Dendritic cell treated with granulocyte-macrophage colony-stimulating factor and Interleukin-4, amounts not matched to agents 40 ng/mL and 50 ng/mL, for 4 days (primary cell): ENCODE data around the gene AK8.
"Not testable (repeated sequence)": the region's sequence is repeated elsewhere in the genome, so short reads cannot be mapped to it uniquely, and the experiment has no call there.

Experiments
- H3K27ac Mint-ChIP-seq: one replicate; pipeline ENCODE4 v1.8.0; 2022; ENCODE audit warnings: mild to moderate bottlenecking, mixed read lengths
- H3K27me3 Mint-ChIP-seq: one replicate; pipeline ENCODE4 v1.8.0; 2022; ENCODE audit warnings: mild to moderate bottlenecking, mixed read lengths
- H3K36me3 Mint-ChIP-seq: one replicate; pipeline ENCODE4 v1.8.0; 2022; ENCODE audit warnings: low read depth, mixed read lengths
- H3K4me1 Mint-ChIP-seq: one replicate; pipeline ENCODE4 v1.8.0; 2022; ENCODE audit warnings: low read depth, mixed read lengths
- H3K4me3 Mint-ChIP-seq: one replicate; pipeline ENCODE4 v1.8.0; 2022; ENCODE audit warnings: mild to moderate bottlenecking, moderate library complexity, mixed read lengths
- H3K9me3 Mint-ChIP-seq: one replicate; pipeline ENCODE4 v1.8.0; 2022; ENCODE audit warnings: mixed read lengths
- intact Hi-C: fragments of 100-400 bp; cut with micrococcal nuclease; formaldehyde crosslinking; loops from one replicate; pipeline ENCODE4 v1.15.0; 2022

AK8 gene

DNA sequence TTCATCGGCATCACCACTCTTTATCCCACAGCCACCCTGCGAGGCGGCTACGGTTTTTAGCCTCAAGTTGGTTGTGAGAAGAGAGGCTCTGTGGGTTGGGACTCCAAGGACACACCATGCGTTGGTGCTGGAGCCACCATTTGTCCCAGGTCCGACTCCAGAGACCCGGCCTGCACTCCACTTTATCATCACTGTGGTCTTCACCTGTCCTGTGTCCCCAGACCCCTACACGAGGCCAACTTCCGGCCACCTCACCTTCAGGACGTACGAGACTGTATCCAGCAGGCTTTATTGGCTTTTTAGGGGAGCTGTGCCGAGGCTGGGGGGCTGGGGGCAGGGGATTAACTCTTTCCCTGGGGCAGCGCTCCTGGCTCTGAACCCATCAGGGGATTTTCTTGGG, 152.8 kb downstream of the AK8 start:
- peaks cover 10% of the 10 kb centered on the region for H3K27me3 Mint-ChIP-seq
- no peaks in the 10 kb centered on the region for H3K9me3 Mint-ChIP-seq
- no peak overlapping the region for H3K27ac Mint-ChIP-seq
- no peaks in the 10 kb centered on the region for H3K4me1 Mint-ChIP-seq
- no peak overlapping the region for H3K4me3 Mint-ChIP-seq
- intact Hi-C loops, result no loop called here
- no peaks in the 10 kb centered on the region for H3K36me3 Mint-ChIP-seq

DNA sequence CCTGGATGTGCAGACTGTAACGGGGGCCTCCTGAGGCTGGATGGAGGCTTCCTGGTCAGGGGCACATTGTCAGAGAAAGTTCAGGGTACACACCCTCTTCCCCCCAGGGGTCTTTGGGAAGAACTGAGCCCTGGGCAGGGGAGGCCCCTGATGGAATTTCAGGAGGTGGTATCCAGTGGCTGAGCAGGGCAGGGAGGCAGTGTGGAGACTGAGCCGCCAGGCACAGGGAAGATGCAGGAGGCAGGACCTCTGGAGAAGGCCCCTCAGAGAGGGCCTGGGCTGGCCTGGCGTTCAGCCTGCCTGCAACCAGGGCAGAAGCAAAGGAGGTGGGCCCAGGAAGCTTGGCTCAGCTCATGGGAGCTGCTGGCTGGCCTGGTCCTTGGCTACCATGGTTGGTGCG, 154.3 kb downstream of the AK8 start:
- no peak overlapping the region for H3K4me3 Mint-ChIP-seq
- intact Hi-C loops, result no loop called here
- no peak overlapping the region for H3K27ac Mint-ChIP-seq
- no peaks in the 10 kb centered on the region for H3K9me3 Mint-ChIP-seq
- no peaks in the 10 kb centered on the region for H3K36me3 Mint-ChIP-seq
- no peaks in the 10 kb centered on the region for H3K4me1 Mint-ChIP-seq
- peaks cover 20% of the 10 kb centered on the region for H3K27me3 Mint-ChIP-seq

DNA sequence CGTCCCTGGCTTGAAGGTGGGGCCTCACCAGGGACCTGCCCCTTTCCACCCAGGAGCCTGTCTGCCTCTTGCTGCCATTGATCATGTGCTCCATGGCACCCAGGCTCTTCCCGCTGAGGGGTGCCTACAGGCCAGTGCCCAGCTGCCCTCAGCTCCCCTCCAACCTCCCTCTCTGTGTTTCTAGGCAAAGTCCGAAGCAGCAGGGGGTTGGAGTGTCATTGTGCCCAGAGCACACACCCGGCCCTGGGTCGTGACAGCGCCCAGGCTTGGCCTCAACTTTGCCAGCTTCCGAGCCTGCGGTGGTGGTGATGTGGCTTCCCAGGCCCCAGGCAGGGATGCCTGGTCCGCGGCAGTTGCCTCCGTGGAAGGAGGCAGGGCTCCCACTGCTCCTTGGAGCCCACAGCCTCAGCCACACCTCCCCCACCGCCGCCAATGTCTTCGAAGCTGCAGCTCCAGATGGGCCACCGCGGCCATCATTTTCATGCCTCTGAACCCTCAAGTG, 155.5 kb downstream of the AK8 start:
- H3K36me3 Mint-ChIP-seq, result no peaks in the 10 kb centered on the region
- H3K27me3 Mint-ChIP-seq, result peaks cover 29% of the 10 kb centered on the region

DNA sequence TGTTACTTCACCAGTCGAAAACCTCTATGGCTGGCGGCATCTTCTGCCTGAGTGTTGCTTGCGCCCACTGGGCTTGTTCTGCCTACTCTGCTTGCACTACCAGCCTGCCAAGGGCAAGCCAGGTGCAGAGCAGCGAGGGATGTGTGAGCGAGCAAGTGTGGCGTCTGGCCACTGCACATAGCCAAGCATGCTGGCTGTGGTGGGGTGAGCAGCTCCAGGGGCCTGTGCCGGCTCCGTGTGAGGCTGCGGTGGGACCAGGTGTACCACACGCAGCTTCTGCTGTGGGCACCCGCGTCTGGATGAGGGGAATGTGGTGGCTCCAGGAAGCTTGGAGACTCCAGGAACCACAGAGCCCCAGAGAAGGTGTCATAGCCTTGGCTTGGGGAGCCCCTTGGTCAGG, 156.4 kb downstream of the AK8 start:
- H3K27ac Mint-ChIP-seq, result no peak overlapping the region
- peaks cover 38% of the 10 kb centered on the region for H3K27me3 Mint-ChIP-seq
- no peak overlapping the region for H3K4me3 Mint-ChIP-seq
- intact Hi-C loops, result no loop called here
- no peaks in the 10 kb centered on the region for H3K36me3 Mint-ChIP-seq
- no peaks in the 10 kb centered on the region for H3K9me3 Mint-ChIP-seq
- H3K4me1 Mint-ChIP-seq, result no peaks in the 10 kb centered on the region

More for the DNA sequence above, 155.5 kb downstream of the AK8 start:
- Mint-ChIP-seq H3K4me3 (no peak overlapping the region), H3K27ac (no peak overlapping the region), H3K4me1 (no peaks in the 10 kb centered on the region), H3K9me3 (no peaks in the 10 kb centered on the region)
- intact Hi-C loops, result no loop called here

DNA sequence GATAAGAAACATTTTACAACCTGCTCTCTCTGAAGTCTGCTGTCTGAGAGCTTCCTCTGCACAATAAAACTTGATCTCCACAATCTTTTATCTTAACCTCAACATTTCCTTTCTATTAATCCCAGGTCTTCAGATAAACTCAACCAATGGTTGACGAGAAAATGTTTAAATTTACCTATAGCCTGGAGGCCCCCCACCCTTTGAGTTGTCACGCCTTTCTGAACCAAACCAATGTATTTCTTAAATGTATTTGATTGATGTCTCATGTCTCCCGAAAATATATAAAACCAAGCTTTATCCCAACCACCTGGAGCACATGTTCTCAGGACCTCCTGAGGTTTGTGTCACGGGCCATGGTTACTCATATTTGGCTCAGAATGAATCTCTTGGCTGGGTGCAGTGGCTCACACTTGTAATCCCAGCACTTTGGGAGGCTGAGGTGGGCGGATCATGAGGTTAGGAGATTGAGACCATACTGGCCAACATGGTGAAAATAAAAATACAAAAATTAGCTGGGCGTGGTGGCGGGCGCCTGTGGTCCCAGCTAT, 159.6 kb downstream of the AK8 start:
- intact Hi-C loops, H3K36me3 Mint-ChIP-seq, H3K27ac Mint-ChIP-seq, H3K4me3 Mint-ChIP-seq, H3K4me1 Mint-ChIP-seq, H3K9me3 Mint-ChIP-seq: not testable (repeated sequence)
- H3K27me3 Mint-ChIP-seq, result peaks cover 32% of the 10 kb centered on the region

DNA sequence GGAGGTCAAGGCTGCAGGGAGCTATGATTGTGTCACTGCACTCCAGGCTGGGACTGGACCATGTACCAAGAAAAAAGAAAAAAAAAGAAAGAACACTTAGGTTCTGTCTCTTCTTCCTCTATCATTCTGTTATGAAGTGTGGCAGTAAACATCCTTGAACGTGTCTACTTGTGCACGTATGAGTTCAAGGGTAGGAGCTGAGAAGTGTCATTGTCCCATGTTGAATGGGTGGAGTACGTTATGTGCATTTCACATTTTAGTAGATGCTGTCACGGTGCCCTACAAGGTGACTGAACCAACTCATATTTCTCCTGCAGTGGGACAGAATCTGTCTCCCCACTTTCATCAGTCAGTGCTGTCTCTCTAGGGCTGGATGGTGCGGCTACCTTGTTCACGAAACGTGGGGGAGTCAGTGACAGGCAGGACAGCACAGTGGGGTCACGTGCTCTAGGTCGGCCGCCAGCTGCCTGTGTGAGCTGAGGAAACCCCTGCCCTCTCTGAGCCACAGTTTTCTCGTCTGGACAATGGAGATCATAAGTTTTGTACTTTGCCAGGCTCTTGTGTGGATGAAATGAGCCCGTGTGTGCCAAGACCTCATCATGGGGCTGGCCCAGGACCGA, 160.6 kb downstream of the AK8 start:
- no peaks in the 10 kb centered on the region for H3K4me1 Mint-ChIP-seq

DNA sequence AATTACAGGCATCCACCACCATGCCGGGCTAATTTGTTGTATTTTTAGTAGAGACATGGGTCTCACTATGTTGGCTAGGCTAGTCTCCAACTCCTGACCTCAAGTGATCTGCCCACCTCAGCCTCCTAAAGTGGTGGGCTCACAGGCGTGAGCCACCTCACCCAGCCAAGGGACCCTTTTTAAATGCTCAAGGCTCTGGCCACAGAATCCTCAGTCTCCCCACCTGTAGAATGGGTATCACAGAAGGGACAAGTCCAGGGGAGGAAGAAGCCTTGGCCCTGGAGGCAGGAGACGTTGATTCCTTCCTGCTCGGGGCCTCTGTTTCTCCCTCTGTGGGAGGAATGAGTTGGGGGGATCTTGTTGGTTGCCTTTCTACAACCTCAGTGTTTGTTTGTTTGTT, 162.1 kb downstream of the AK8 start:
- peaks cover 32% of the 10 kb centered on the region for H3K27me3 Mint-ChIP-seq
- no peaks in the 10 kb centered on the region for H3K4me1 Mint-ChIP-seq
- H3K4me3 Mint-ChIP-seq, result no peak overlapping the region
- no peak overlapping the region for H3K27ac Mint-ChIP-seq
- no peaks in the 10 kb centered on the region for H3K36me3 Mint-ChIP-seq
- H3K9me3 Mint-ChIP-seq, result no peaks in the 10 kb centered on the region
- intact Hi-C loops, result no loop called here

More for the DNA sequence above, 160.6 kb downstream of the AK8 start:
- Mint-ChIP-seq H3K9me3 (no peaks in the 10 kb centered on the region), H3K27ac (no peak overlapping the region), H3K36me3 (no peaks in the 10 kb centered on the region), H3K4me3 (no peak overlapping the region), H3K27me3 (peaks cover 32% of the 10 kb centered on the region)
- intact Hi-C loops, result no loop called here

DNA sequence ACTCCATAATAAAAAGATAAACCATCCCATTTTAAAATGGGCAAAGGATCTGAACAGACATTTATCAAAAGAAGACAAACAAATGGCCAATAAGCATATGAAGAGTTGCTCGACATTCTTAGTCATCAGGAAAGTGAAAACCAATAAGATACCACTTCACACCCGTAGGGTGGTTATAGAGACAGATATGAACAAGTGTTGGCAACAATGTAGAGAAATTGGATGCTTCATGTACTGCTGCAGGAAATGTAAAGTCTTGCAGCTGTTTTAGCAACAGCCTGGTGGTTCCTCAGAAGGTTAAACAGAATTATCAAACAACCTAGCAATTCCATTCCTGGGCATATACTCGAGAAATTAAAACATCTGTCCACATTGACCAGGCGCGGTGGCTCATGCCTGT, 165.3 kb downstream of the AK8 start:
- intact Hi-C loops, result no loop called here
- Mint-ChIP-seq H3K9me3 (no peaks in the 10 kb centered on the region), H3K4me1 (no peaks in the 10 kb centered on the region), H3K27ac (no peak overlapping the region), H3K27me3 (peaks cover 13% of the 10 kb centered on the region), H3K36me3 (no peaks in the 10 kb centered on the region), H3K4me3 (no peak overlapping the region)

DNA sequence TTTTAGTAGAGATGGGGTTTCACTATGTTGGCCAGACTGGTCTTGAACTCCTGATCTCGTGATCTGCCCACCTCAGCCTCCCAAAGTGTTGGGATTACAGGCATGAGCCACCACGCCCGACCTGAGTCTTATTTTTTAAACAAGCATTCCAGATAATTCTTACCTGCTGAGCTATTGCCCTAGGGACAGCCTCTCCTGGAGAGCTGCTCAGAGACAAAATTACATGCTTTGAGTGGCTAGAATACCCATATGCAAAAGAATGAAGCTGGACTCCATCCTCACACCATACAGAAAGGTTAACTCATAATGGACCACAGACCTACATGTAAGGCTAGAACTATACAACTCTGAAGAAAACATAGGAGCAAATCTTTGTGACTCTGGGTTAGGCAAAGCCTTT, 166.2 kb downstream of the AK8 start:
- Mint-ChIP-seq H3K27me3 (peaks cover 4% of the 10 kb centered on the region), H3K27ac (no peak overlapping the region), H3K4me1 (no peaks in the 10 kb centered on the region), H3K9me3 (no peaks in the 10 kb centered on the region), H3K36me3 (no peaks in the 10 kb centered on the region), H3K4me3 (no peak overlapping the region)
- intact Hi-C loops, result no loop called here

DNA sequence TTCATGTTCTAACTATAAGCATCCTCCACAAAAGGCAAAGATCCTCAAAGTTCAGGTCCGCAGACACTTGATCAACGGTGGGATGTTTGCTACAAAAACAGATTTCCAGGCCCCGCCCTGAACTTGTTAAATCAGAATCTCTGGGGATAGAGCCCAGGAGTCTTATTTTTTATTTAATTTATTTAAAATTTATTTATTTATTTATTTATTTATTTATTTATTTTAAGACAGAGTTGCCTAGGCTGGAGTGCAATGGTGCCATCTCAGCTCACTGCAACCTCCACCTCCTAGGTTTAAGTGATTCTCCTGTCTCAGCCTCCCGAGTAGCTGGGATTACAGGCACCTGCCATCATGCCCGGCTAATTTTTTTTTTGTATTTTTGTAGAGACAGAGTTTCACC, 166.9 kb downstream of the AK8 start:
- intact Hi-C loops, H3K36me3 Mint-ChIP-seq, H3K4me3 Mint-ChIP-seq, H3K27me3 Mint-ChIP-seq, H3K27ac Mint-ChIP-seq, H3K4me1 Mint-ChIP-seq, H3K9me3 Mint-ChIP-seq: not testable (repeated sequence)

DNA sequence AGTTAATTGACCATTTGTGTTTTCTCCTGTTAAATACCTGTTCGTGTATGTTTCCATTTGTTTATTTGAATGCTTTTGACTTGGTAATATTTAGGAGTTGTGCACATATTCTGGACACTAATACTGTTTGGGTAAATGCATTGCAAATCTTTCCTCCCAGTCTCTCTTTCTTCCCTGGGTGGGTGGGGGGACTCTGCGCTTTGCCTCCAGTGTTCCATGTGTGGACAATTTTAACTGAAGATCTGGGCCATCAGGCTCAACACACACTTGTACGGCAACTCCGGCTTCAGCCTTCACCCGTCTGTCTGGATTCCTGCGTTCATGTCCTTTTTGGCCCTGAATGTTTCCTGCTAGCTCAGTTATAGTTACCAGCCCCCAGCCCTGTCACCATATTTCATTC, 167.8 kb downstream of the AK8 start:
- H3K27me3 Mint-ChIP-seq, result peaks cover 4% of the 10 kb centered on the region
- intact Hi-C loops, result no loop called here
- H3K9me3 Mint-ChIP-seq, result no peaks in the 10 kb centered on the region
- no peak overlapping the region for H3K27ac Mint-ChIP-seq
- no peaks in the 10 kb centered on the region for H3K4me1 Mint-ChIP-seq
- no peak overlapping the region for H3K4me3 Mint-ChIP-seq
- no peaks in the 10 kb centered on the region for H3K36me3 Mint-ChIP-seq

DNA sequence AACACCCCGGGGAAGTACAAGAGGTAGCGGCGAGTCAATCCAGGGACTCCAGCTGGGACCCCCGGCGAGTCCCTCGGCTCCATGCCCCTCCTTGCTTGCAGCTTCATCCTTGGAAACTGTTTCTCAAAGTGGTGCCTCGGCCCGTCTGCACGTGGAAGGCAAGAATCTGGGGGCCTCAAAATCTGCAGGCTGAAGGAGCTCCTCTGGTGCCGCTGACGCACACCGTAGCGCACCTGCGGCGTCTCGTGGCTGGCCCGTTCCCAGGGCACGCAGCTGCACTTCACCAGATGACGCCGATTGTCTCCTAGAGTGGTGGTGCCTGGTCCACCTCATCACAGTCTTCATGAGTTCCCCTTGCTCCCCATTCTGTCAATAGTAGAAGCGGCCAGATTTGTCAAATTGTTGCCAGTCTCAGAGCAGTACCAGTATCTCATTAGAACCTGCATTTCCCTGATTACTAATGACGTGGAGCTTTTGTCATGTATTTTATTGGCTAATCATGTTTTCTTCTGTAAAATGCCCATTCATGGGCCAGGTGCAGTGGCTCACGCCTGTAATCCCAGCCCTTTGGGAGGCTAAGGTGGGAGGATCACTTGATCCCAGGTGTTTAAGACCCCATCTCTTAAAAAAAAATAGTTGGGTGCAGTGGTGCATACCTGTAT, 169.2 kb downstream of the AK8 start:
- intact Hi-C loops, result no loop called here

DNA sequence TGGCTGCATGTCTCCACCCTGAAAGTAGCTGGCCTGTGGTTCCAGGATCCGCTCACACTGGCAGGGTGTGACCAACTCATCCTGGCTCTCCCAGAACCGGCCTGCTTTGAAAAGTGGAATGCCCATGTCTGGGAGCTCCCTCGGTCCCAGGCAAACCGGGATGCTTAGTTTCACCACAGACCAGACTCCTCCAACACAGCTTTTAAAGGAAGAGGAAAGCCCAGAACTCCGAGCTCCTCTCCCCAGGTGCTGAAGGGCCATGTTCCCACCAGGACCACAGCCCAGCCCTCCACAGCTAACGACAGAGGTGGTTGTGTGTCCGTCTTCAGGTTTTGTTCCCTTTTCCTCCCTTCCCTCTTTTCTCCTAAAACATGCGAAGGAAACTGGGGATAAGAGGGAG, 169.8 kb downstream of the AK8 start:
- no peaks in the 10 kb centered on the region for H3K9me3 Mint-ChIP-seq
- H3K4me3 Mint-ChIP-seq, result no peak overlapping the region
- peaks cover 8% of the 10 kb centered on the region for H3K27me3 Mint-ChIP-seq

More for the DNA sequence above, 169.2 kb downstream of the AK8 start:
- Mint-ChIP-seq H3K9me3 (no peaks in the 10 kb centered on the region), H3K27me3 (peaks cover 7% of the 10 kb centered on the region), H3K36me3 (no peaks in the 10 kb centered on the region), H3K4me3 (no peak overlapping the region), H3K4me1 (no peaks in the 10 kb centered on the region), H3K27ac (no peak overlapping the region)

DNA sequence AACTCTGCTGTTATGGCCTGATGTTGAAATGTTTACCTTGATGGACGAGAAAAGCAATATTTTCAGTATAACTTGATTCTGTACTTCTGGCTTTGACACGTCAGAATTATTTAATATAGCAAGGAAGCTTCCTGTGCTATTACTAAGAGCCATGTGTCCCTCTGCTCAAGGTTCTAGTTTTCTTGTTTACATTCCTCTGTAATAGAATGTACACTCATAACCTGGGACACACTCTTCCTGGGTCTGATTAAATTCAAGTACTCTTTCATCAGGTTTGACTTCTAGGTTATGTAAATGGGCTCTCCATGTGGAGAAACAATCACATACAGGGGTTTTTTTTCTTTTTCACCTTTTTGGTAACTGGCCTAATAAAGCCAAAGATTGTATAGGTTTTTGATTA, 174.7 kb downstream of the AK8 start:
- no peaks in the 10 kb centered on the region for H3K36me3 Mint-ChIP-seq
- no peak overlapping the region for H3K27ac Mint-ChIP-seq
- peaks cover 8% of the 10 kb centered on the region for H3K27me3 Mint-ChIP-seq
- intact Hi-C loops, result no loop called here
- peaks cover 7% of the 10 kb centered on the region for H3K9me3 Mint-ChIP-seq
- no peak overlapping the region for H3K4me3 Mint-ChIP-seq
- no peaks in the 10 kb centered on the region for H3K4me1 Mint-ChIP-seq

More for the DNA sequence above, 169.8 kb downstream of the AK8 start:
- intact Hi-C loops, result no loop called here
- H3K4me1 Mint-ChIP-seq, result no peaks in the 10 kb centered on the region
- H3K27ac Mint-ChIP-seq, result no peak overlapping the region
- no peaks in the 10 kb centered on the region for H3K36me3 Mint-ChIP-seq
